ENCODE measurements around the gene PUSL1. TPM values are rescaled to one million over a fixed set of nuclear protein-coding genes. Genes with fewer than 3 reads are reported as not detected.
"Not testable (repeated sequence)": the region's sequence is repeated elsewhere in the genome, so short reads cannot be mapped to it uniquely, and the experiment has no call there.

PUSL1 gene
- total RNA-seq, 1 experiment from 2014 or later, result 35.1 TPM

GRCh38 chr1:1313500-1314236 lies 5.3 kb downstream of the PUSL1 start:
- H3K4me3 ChIP-seq, result no peak overlapping the region
- H3K4me1 ChIP-seq (replicated peaks), result peaks cover 24% of the 10 kb centered on the region
- DNase-seq (ENCODE audit: low read depth in 1 of 2, low spot score in 2 of 2), result no peak
- H3K36me3 ChIP-seq, result peaks cover 96% of the 10 kb centered on the region
- H3K9me3 ChIP-seq (replicated peaks), result no peaks in the 10 kb centered on the region
- H3K27me3 ChIP-seq (replicated peaks), result no peaks in the 10 kb centered on the region
- H3K27ac ChIP-seq, result no peak overlapping the region

- Histone ChIP-seq H3K27ac (no peak overlapping the region), H3K4me1 (replicated peaks) (peaks cover 24% of the 10 kb centered on the region), H3K9me3 (replicated peaks) (no peaks in the 10 kb centered on the region), H3K36me3 (peaks cover 96% of the 10 kb centered on the region), H3K4me3 (no peak overlapping the region), H3K27me3 (replicated peaks) (no peaks in the 10 kb centered on the region)
- no peak for DNase-seq (ENCODE audit: low read depth in 1 of 2, low spot score in 2 of 2)
These were observed 5.8 kb downstream of the PUSL1 start for GRCh38 chr1:1314237-1314586.

- H3K4me3 ChIP-seq, result no peak overlapping the region
- H3K36me3 ChIP-seq, result peaks cover 96% of the 10 kb centered on the region
- no peaks in the 10 kb centered on the region for H3K27me3 ChIP-seq (replicated peaks)
These were observed 6.4 kb downstream of the PUSL1 start for GRCh38 chr1:1314678-1315335.

GRCh38 chr1:1315435-1315954 lies 7.1 kb downstream of the PUSL1 start:
- no peaks in the 10 kb centered on the region for H3K27me3 ChIP-seq (replicated peaks)
- H3K9me3 ChIP-seq (replicated peaks), result no peaks in the 10 kb centered on the region
- DNase-seq (ENCODE audit: low read depth in 1 of 2, low spot score in 2 of 2), result no peak
- H3K36me3 ChIP-seq, result peaks cover 96% of the 10 kb centered on the region
- H3K4me3 ChIP-seq, result no peak overlapping the region
- no peak overlapping the region for H3K27ac ChIP-seq
- H3K4me1 ChIP-seq (replicated peaks), result peaks cover 15% of the 10 kb centered on the region

More at GRCh38 chr1:1314678-1315335, 6.4 kb downstream of the PUSL1 start:
- Histone ChIP-seq H3K27ac (no peak overlapping the region), H3K4me1 (replicated peaks) (peaks cover 18% of the 10 kb centered on the region), H3K9me3 (replicated peaks) (no peaks in the 10 kb centered on the region)
- no peak for DNase-seq (ENCODE audit: low read depth in 1 of 2, low spot score in 2 of 2)

- peaks cover 96% of the 10 kb centered on the region for H3K36me3 ChIP-seq
These were observed 7.8 kb downstream of the PUSL1 start for GRCh38 chr1:1316199-1316598.

GRCh38 chr1:1317420-1317819 lies 9.0 kb downstream of the PUSL1 start:
- Histone ChIP-seq H3K4me1 (replicated peaks) (peaks cover 19% of the 10 kb centered on the region), H3K9me3 (replicated peaks) (no peaks in the 10 kb centered on the region), H3K4me3 (no peak overlapping the region), H3K36me3 (peaks cover 94% of the 10 kb centered on the region), H3K27ac (no peak overlapping the region), H3K27me3 (replicated peaks) (no peaks in the 10 kb centered on the region)
- DNase-seq (ENCODE audit: low read depth in 1 of 2, low spot score in 2 of 2), result no peak

More at GRCh38 chr1:1316199-1316598, 7.8 kb downstream of the PUSL1 start:
- H3K9me3 ChIP-seq (replicated peaks); H3K27ac ChIP-seq; DNase-seq (ENCODE audit: low read depth in 1 of 2, low spot score in 2 of 2); H3K27me3 ChIP-seq (replicated peaks); H3K4me3 ChIP-seq: not testable (repeated sequence)
- H3K4me1 ChIP-seq (replicated peaks), result peaks cover 15% of the 10 kb centered on the region

GRCh38 chr1:1318131-1318652 lies 9.8 kb downstream of the PUSL1 start:
- H3K9me3 ChIP-seq (replicated peaks), result no peaks in the 10 kb centered on the region
- H3K36me3 ChIP-seq, result peaks cover 92% of the 10 kb centered on the region
- peak overlapping the region; percentile 21; the same call in 1 of the 2 replicates for H3K27ac ChIP-seq
- no peak overlapping the region for H3K4me3 ChIP-seq
- no peaks in the 10 kb centered on the region for H3K27me3 ChIP-seq (replicated peaks)
- DNase-seq (ENCODE audit: low read depth in 1 of 2, low spot score in 2 of 2), result peak; percentile 58 to 85
- H3K4me1 ChIP-seq (replicated peaks), result peaks cover 23% of the 10 kb centered on the region

GRCh38 chr1:1318777-1319645 lies 10.6 kb downstream of the PUSL1 start:
- Histone ChIP-seq H3K4me1 (replicated peaks) (peaks cover 27% of the 10 kb centered on the region), H3K4me3 (no peak overlapping the region), H3K9me3 (replicated peaks) (no peaks in the 10 kb centered on the region), H3K27me3 (replicated peaks) (no peaks in the 10 kb centered on the region), H3K27ac (peak overlapping the region; percentile 21; the same call in 1 of the 2 replicates), H3K36me3 (peaks cover 84% of the 10 kb centered on the region)
- no peak for DNase-seq (ENCODE audit: low read depth in 1 of 2, low spot score in 2 of 2)

- no peak overlapping the region for H3K27ac ChIP-seq
- peaks cover 30% of the 10 kb centered on the region for H3K4me1 ChIP-seq (replicated peaks)
- no peaks in the 10 kb centered on the region for H3K27me3 ChIP-seq (replicated peaks)
- peaks cover 82% of the 10 kb centered on the region for H3K36me3 ChIP-seq
- no peak for DNase-seq (ENCODE audit: low read depth in 1 of 2, low spot score in 2 of 2)
- H3K9me3 ChIP-seq (replicated peaks), result no peaks in the 10 kb centered on the region
- H3K4me3 ChIP-seq, result no peak overlapping the region
These were observed 11.2 kb downstream of the PUSL1 start for GRCh38 chr1:1319646-1319941.

- Histone ChIP-seq H3K9me3 (replicated peaks) (no peaks in the 10 kb centered on the region), H3K27ac (no peak overlapping the region), H3K27me3 (replicated peaks) (no peaks in the 10 kb centered on the region), H3K4me1 (replicated peaks) (peaks cover 41% of the 10 kb centered on the region), H3K36me3 (peaks cover 85% of the 10 kb centered on the region), H3K4me3 (no peak overlapping the region)
- no peak for DNase-seq (ENCODE audit: low read depth in 1 of 2, low spot score in 2 of 2)
These were observed 12.5 kb downstream of the PUSL1 start for GRCh38 chr1:1320666-1321448.

GRCh38 chr1:1321477-1321876 lies 13.1 kb downstream of the PUSL1 start:
- peaks cover 42% of the 10 kb centered on the region for H3K4me1 ChIP-seq (replicated peaks)
- no peaks in the 10 kb centered on the region for H3K27me3 ChIP-seq (replicated peaks)
- peaks cover 81% of the 10 kb centered on the region for H3K36me3 ChIP-seq
- no peak overlapping the region for H3K4me3 ChIP-seq
- H3K9me3 ChIP-seq (replicated peaks), result no peaks in the 10 kb centered on the region
- DNase-seq (ENCODE audit: low read depth in 1 of 2, low spot score in 2 of 2), result no peak
- H3K27ac ChIP-seq, result no peak overlapping the region

- no peak for DNase-seq (ENCODE audit: low read depth in 1 of 2, low spot score in 2 of 2)
- Histone ChIP-seq H3K9me3 (replicated peaks) (no peaks in the 10 kb centered on the region), H3K4me3 (no peak overlapping the region), H3K27me3 (replicated peaks) (no peaks in the 10 kb centered on the region), H3K36me3 (peaks cover 81% of the 10 kb centered on the region), H3K27ac (no peak overlapping the region), H3K4me1 (replicated peaks) (peaks cover 42% of the 10 kb centered on the region)
These were observed 14.0 kb downstream of the PUSL1 start for GRCh38 chr1:1322418-1322817.

- no peaks in the 10 kb centered on the region for H3K27me3 ChIP-seq (replicated peaks)
- no peak overlapping the region for H3K4me3 ChIP-seq
- no peak overlapping the region for H3K27ac ChIP-seq
- H3K4me1 ChIP-seq (replicated peaks), result peaks cover 40% of the 10 kb centered on the region
- DNase-seq (ENCODE audit: low read depth in 1 of 2, low spot score in 2 of 2), result no peak
- no peaks in the 10 kb centered on the region for H3K9me3 ChIP-seq (replicated peaks)
- H3K36me3 ChIP-seq, result peaks cover 81% of the 10 kb centered on the region
These were observed 14.6 kb downstream of the PUSL1 start for GRCh38 chr1:1322952-1323351.

All from SJSA1 (cell line).